NCI-H2029 treated with DMSO at 0.1 percent for 48 hours (cell line): ENCODE results near the gene RAB39B.
"Not testable (repeated sequence)": the region's sequence is repeated elsewhere in the genome, so short reads cannot be mapped to it uniquely, and the experiment has no call there.

Source experiments
- DNase-seq: peaks from one replicate; lab custom pipeline; 2025; lab: John Stamatoyannopoulos, UW

RAB39B gene, protein sequence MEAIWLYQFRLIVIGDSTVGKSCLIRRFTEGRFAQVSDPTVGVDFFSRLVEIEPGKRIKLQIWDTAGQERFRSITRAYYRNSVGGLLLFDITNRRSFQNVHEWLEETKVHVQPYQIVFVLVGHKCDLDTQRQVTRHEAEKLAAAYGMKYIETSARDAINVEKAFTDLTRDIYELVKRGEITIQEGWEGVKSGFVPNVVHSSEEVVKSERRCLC

DNA sequence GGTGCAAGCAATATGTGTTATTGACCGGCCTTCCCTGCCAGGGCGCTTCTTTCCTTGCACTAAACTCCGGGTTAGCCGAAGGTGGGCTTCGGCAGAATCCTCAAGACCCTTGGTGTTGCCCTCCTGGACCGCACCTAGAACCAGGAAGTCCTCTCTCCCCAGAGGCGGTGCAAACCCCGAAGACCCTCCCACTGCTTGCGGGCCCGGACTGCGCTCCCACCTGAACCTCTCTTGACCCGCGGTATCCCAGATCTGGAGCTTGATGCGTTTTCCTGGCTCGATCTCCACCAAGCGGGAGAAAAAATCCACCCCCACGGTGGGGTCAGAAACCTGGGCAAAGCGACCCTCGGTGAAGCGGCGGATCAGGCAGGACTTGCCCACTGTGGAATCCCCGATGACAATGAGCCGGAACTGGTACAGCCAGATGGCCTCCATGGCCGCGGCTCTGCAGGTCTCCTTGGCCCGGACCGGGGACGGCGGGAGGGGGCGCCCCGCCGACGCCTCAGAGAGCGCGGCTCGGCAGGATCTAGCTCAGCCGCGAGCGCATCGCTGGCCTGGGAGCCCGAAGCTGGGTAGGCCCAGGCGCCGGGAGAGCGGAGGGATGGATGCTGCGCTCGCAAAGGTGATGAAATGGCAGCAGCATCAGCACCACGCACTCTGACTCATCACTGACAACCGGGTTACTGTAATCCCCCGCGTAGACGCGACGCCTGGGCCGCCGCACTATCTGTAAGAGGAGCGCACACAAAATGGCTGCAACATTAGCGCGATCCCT, at the start of gene RAB39B:
Gene RAB39B, minus strand, starts transcription at position 638 of the 775 bp plus-strand sequence. Its CDS starts 203 bp downstream, at position 435.
- no peak for DNase-seq

DNA sequence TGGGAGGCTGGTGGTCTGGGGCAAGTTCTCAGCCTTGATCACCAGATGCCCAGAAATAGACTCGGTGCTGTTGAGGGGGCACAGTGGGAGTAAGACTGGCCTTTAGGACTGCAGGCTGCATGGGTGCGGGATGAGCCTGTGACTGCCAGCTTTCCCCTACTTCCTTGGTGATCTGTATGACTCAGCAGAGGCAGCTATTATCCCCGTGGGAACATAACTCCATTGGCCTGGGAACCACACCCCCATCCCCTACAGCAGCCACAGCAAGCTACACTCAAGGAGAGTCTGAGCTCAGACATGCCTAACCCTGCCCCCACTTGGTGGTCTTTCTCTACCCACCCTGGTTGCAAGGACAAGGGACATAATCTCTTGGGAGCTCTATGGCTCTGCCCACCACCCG, 49.5 kb upstream of the RAB39B start:
- no peak for DNase-seq

DNA sequence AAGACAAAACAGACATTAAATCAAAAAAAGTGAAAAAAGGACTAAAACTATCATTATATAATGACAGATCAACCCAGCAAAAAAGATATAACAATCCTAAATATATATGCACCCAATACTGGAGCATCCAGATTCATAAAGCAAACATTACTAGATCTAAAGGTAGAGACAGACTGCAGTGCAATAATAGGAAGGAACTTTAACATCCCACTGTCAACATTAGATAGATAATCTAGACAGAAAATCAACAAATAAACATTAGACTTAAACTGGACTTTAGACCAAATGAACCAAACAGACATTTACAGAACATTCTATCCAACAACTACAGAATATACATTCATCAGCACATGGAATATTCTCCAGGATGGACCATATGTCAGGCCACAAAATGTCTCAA, 29.5 kb upstream of the RAB39B start:
- no peak for DNase-seq

DNA sequence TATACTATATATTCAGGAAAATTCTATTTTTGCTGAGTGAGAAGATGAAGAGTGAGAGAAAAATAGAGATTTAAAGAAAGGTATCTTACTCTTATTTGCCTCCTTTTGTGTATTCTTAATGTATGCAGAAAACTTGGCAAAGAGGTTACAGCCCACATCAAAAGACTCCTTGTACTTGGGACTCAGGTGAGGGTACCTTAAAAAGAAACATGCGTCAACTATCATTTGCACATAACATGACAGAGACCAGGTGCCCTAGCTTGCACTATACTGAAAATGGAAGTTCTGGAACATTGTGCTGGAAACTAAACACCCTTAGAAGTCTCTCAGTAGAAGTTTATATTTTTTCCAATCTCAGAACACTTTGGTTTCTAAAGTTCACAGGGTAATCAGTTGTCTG, 15.6 kb upstream of the RAB39B start:
- no peak for DNase-seq

DNA sequence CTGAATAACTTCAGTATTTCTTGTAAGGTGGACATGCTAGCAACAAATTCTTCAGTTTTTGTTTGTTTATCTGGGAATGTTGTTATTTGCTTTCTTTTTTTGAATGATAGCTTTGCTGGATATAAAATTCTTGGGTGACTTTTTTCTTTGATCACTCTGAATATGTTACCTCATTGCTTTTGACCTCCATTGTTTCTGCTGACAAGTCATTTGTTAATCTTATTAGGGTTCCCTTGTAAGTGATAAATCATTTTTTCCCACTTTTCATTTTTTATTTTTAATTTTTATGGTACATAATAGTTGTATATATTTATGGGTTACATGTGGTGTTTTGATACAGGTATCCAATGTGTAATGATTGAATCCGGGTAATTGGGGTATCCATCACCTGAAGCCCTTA, 6.7 kb upstream of the RAB39B start:
- no peak for DNase-seq

DNA sequence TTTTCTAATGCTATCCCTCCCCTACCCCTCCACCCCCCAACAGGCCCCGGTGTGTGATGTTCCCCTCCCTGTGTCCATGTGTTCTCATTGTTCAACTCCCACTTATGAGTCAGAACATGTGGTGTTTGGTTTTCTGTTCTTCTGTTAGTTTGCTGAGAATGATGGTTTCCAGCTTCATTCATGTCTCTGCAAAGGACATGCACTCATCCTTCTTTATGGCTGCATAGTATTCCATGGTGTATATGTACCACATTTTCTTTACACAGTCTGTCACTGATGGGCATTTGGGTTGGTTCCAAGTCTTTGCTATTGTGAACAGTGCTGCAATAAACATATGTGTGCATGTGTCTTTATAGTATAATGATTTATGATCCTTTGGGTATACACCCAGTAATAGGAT, 3.7 kb upstream of the RAB39B start:
- not testable (repeated sequence) for DNase-seq

DNA sequence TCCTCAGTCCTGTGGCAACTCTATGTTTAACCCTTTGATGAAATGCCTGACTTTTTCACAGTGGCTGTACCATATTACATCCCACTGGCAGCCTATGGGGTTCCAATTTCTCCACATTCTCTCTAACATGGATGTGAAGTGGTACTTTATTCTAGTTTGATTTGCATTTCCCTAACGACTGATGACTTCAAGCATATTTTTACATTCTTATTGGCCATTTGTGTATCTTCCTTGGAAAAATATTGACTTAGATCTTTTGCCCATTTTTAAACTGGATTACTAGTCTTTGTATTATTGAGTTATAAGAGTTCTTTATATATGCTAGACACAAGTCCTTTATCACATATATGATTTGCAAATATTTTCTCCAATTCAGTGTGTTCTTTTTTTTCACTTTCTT, 2.1 kb upstream of the RAB39B start:
- DNase-seq, result no peak

DNA sequence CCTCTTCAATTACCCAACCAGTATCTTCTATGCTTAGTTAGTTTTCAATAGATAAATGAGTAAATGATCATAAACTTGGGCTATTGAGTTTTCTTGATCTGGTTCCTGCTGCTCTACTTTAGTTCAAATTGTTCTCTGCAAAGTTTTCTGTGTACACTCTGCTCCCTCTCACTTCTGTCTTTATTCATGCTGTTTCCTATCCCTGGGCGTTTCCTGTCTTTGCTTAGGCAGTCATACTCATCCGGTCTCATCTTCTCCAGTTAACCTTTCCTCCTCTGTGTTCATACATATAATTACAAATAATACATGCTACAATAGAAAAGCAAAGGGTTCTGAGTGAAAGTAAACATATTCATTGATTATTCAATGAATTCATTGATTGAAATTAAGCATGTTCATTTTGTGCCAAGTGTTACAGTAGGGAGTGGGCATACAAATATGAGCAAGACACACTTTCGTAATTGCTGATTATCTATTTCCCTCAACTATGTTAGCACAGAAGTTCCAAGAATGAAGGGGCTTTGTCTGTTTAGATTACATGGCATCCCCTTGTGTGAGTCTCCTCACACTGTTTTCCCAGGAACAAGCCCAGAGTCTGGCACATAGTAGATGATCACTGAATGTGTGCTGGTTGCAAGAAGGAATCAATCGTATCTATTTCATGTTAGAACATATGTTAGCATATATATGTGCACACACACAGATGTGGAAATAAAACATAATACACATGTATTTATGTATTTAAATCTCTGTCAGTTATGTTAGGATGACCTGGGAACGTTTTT, 1.1 kb downstream of the RAB39B start:
- no peak for DNase-seq

DNA sequence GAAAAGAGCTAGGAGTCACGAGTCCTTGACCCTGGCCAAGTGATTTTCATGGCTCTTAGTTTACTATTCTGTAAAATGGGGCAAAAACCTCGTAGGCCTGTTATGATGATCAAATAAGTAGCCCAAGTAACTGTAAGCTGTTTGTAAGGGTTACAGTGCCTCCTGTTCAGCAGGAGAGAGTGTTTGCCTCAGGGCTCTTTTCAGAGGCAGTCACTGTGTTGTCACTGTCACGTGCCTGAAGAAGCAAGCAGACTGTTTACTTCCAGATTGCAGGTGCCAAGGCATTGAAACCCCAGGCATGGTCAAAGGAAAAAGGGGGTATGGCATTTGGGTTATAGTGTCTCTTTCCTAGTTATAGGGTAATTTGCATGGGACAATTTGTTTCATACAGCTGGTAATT, 4.5 kb downstream of the RAB39B start:
- DNase-seq, result no peak

DNA sequence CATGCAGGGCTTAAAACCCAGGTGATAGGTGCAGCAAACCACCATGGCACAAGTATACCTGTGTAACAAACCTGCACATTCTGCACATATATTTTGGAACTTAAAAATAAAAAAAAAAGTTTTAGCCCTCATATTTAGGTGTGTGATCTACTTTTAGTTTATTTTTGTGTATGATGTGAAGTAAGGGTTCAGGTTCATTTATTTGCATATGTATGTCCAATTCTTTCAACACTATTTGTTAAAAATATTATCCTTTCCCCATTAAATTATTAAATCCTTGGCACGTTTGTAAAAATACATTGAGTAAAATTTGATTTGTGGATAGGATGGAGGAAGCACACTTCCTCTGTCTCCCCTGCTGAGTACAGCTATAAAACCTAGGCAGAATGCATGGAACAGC, 12.9 kb downstream of the RAB39B start:
- no peak for DNase-seq

DNA sequence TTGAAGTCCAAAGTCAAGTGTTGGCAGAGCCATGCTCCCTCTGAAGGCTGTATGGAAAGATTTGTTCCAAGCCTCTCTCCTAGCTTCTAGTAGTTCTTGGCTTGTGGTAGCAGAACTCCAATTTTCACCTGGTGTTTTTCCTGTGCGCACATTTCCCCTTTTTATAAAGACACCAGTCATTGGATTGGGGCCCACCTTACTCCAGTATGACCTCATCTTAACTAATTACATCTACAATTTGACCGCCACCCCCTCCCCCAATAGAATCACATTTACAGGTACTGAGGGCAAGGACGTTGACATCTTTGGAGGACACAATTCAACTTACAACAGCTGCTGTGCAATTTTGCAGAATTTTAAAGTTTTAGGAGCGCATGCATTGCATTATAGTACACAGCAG, 16.8 kb downstream of the RAB39B start:
- no peak for DNase-seq

DNA sequence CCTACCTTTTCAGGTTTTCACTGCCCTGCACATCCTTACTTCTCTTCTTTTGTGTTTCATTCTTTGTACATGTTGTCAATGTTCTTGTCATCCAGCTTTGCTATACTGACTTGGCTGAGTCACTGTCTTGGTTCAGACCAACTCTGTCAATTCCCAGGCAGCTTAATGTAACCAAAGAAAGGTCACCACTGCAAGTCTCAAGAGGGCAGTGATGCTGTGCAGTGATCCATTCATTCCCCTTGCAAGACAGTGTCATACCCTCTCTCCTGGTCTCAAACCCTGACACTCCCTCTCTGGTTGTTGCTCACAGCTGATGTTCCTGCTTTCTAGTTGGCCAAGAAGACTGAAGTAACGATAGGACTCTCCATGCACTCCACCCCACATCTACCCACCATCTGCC, 17.5 kb downstream of the RAB39B start:
- no peak for DNase-seq

DNA sequence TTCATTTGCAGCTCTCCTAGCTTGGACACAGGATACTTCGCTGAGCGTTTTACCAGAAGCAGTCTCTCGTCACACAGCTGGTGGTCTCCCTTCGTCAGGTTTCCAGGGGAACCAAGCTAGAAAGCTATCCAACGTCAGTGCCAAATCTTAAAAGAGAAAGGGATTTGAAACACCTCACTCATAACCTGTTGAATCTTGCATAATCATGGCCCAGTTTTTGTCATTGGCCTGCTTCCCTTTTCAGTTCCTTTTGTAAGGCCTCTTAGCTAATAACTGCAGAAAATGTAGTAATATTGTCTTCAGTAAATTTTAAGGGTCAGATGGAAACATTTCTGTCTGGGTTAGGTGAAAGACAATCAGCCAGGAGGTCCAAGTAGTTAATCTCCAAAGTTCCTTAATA, 22.0 kb downstream of the RAB39B start:
- DNase-seq, result no peak

DNA sequence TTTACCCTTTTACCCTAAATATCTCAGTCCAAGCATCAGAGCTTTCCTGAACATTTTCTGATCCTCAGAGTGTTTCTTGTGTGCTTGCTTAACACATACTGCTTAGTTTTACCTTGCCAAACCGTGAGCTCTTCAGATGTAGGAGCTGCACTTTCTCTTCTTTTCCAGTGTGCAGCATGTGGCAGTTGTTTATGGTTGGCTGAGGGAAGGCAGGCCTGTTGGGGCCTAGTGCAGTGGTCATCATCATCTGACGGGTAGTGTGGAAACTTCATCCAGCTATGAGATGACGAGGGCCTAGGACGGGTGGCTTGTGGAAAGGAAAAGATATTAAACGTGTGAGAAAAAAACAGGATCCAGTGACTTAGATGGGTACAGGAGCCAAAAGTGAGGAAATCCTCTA, 26.6 kb downstream of the RAB39B start:
- no peak for DNase-seq

DNA sequence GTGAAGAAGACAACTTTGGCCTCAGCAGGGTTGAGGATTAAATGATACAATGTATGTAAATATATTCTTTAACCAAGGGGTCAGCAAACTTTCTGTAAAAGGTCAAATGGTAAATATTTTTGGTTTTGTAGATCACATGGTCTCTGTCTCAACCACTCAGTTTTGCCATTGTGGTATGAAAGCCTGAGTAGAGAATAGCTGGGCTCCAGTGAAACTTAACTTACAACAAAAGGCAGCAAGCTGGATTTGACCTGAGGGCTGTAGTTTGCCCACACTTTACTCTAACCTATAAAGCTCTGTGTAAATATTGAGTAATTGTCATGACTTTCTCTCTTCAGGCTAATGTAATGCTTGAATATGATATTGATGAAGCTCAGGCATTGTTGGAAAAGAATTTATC, 28.4 kb downstream of the RAB39B start:
- DNase-seq, result no peak

DNA sequence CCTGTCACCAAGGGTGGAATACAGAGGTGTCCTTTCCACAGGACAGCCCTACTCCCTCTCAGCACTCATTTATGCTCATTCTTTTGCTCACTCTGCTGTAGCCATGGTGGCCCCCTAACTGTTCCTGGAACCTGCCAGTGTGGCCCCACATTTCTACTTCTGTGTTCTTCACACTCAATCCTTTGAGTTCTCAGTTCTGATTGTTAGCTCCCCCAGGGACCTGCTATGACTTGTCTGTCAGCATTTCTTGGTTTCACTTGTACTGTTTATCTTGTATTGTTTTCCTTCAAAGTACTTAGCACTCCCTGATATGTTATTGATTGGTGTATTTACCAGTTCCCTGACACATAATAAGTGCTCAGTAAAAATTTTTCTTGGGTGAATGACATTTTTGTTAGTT, 33.1 kb downstream of the RAB39B start:
- DNase-seq, result no peak

DNA sequence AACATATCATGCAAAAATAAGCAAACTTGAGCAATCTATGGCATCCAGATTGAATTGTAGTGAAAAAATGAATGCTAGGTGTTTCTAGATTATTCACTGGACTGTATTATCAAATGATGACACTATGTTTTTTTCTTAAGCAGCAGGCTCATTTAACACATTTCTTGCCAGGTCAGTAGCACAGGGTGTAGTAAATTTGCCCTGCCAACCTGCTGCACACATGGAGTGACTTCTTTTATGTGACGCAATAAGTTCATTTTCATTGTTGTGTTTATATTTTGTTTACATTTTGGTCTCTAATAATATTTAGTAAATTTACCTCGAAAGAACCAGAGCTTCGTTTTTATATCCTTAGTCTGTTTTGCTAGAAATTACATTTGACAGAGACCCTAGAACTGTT, 38.5 kb downstream of the RAB39B start:
- no peak for DNase-seq

DNA sequence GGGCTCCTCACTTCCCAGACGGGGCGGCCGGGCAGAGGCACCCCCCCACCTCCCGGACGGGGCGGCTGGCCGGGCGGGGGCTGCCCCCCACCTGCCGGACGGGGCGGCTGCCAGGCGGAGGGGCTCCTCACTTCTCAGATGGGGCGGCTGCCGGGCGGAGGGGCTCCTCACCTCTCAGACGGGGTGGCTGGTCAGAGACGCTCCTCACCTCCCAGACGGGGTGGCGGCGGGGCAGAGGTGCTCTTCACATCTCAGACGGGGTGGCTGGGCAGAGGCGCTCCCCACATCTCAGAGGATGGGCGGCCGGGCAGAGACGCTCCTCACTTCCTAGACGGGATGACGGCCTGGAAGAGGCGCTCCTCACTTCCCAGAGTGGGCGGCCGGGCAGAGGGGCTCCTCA, 40.5 kb downstream of the RAB39B start:
- not testable (repeated sequence) for DNase-seq

DNA sequence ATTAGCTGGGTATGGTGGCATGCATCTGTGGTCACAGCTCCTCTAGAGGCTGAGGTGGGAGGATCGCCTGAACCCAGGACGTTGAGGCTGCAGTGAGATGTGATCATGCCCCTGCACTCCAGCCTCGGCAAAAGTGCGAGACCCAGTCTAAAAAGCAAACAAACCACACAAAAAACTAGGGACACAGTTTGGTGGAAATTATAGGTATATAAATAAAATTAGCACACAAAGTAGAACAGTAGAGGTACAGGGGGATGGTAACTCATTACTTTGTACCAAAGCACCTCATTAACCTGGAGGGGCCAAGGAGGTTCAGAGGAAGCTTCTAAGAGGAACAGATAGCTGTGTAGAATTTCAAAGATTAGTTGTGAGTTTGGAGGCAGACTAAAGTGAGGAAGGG, 42.9 kb downstream of the RAB39B start:
- DNase-seq, result no peak

DNA sequence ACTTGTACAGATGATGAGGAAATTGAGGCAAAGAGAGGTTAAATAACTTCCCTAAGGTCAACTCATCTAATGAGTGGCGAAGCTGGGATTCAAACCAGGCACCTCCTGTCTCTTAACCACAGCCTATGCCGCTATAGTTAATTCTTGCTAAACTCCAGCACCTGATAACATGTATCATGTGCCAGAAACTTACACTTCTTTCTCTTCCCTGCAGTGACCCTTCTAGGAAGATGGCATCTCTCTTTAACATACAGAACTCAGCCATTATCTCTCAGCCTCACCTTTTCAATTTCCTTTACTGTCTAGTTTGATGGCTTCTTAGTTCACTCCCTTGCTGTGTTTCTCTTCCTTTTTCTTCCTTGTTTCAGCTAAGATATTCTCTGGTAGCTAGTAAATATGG, 45.5 kb downstream of the RAB39B start:
- no peak for DNase-seq

DNA sequence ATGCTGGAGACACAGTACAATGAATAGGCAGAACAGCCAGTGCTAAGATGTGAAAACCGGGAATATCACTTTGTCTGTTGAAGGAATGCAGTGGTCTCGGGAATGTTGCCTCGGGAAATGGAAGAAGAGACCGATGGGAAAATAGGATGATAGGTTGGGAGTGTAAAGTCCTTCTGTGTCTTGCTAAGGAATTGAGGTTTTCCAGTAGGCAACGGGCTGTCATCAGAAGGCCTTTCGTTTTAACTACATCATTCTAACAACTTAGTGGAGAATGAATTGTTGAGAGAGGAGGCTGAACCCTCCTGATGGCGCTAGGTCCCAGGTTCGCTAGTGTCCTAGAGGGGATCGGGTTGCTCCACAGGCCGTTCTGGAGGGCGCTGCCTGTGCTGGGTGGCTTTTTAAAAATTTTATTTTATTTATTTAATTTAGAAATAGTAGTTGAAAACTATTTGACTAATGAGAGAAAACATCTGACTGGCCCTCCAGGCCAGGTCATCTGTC, 47.3 kb downstream of the RAB39B start:
- DNase-seq, result no peak

DNA sequence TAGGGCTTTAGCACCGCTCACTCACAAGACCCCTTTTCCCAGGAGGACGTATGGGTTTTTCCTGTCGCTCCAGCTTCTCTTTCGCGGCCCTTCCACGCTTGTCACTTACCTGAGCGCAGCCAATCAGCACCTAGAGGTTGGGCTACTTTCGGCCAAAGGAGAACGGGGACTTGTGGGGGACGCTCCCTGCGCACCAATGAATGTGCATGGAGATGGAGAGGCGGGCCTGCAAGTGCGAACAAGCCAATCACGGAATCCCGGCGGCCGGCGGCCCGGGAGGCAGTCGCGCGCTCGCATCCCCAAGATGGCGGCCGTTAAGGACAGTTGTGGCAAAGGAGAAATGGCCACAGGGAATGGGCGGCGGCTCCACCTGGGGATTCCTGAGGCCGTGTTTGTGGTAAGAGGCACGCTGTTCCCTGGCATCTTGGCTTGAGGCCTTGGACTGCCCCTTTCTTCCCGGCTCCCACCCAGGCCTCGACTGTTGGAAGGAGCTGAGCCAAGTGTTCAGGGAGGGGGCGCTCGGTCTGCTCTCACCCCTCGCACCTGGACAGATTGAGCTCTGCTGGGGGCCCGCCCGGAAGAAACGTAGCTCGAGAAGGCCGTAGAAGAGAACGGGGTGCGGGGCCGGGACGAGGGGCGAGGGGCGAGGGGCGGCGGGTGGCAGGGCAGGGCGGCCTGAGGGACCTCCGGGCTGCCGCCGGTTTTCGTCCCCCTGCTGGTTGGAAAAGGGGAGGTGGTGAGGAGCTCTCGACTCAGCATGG, 47.9 kb downstream of the RAB39B start, which contains the start of gene VBP1:
Gene VBP1, plus strand, starts transcription at position 282 of the 761 bp plus-strand sequence. Its CDS starts 23 bp downstream, at position 305.
- DNase-seq, result peak; percentile 72
